ENCODE results near the gene PARD3. TPM values are rescaled to one million over a fixed set of nuclear protein-coding genes. Genes with fewer than 3 reads are reported as not detected.

Gene PARD3
- polyA plus RNA-seq, 1 donor from 2014 or later = 12.4 TPM

DNA sequence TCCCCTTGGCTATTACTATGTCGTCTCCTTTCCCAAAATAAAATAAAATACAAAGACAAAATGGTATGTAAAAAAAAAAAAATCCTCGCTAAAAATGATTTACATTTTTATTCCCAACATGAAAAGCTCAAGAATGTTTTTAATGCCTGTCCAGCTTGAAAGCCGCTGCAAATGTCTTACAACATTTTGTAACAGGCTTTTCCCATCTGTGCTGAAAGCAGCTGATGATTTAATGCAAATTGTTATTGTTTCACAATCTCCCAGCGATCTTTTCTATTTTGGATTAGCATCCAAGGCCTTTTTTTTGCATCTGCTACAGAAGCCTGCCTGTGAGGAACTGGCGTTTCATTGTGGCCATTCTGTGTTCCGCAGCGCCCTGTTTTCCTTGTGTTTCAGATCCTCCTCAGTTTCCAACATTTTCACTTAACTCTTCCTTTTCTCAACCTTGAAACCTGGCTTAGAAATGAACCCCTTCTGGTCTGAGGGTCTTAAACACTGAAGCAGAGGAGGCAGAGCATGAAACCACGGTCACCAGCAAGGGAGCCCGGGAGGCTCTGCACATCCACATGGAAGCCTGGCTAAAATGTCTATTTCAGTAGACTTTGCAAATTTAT, 712.1 kb downstream of the PARD3 start:
- no peaks in the 10 kb centered on the region for H3K79me2 ChIP-seq (replicated peaks; ENCODE audit: insufficient read depth, low read length)
- H3K36me3 ChIP-seq (ENCODE audit: insufficient read depth, low read length) = no peaks in the 10 kb centered on the region
- H3K27me3 ChIP-seq (ENCODE audit: insufficient read depth, low read depth, low read length) = no peaks in the 10 kb centered on the region
- no peak overlapping the region for H3K4me2 ChIP-seq (ENCODE audit: low read length)
- H3K9ac ChIP-seq (ENCODE audit: low read length) = no peak overlapping the region
- no peak overlapping the region for H2AFZ ChIP-seq (ENCODE audit: low read depth, low read length)
- H4K20me1 ChIP-seq (ENCODE audit: insufficient read depth) = no peaks in the 10 kb centered on the region
- H3F3A ChIP-seq (ENCODE audit: insufficient read depth, low read length, poor library complexity, severe bottlenecking) = no peaks in the 10 kb centered on the region
- no peak for TF ChIP-seq TAF1 (IDR thresholded peaks at IDR 0.05; ENCODE audit: low read depth)
- no peak for TF ChIP-seq RAD21 (conservative IDR thresholded peaks at IDR 0.05)
- no peaks in the 10 kb centered on the region for H3K9me2 ChIP-seq (ENCODE audit: insufficient read depth, low read length)
- no peak overlapping the region for H3K27ac ChIP-seq (ENCODE audit: low read length)
- no peak overlapping the region for H3K4me3 ChIP-seq (ENCODE audit: low read length)
- no peaks in the 10 kb centered on the region for H3K9me3 ChIP-seq (ENCODE audit: low read length)

DNA sequence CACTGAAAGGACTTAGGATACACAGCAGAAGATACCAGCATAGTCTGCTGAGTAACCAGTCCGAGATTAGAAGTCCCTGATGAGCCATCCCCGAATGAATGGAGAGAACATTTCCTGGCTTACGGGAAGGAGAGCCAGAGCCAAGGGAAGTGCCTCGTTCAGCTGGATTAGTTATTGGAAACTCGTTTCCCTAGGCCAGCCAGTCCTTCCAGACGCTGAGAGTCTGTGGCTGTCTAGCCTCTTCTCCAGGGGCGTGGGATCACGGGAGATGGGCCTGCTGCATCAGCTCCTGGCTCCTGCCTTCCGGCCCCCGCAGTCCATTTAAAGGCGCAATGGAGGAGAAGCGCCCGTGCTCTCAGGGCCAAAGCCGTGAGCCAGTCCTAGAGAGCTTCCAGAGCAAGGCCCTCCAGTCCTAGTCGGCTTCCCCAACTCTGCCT, 712.8 kb downstream of the PARD3 start:
- Histone ChIP-seq H3K4me3 (ENCODE audit: low read length) (no peak overlapping the region), H2AFZ (ENCODE audit: low read depth, low read length) (no peak overlapping the region), H3K36me3 (ENCODE audit: insufficient read depth, low read length) (no peaks in the 10 kb centered on the region), H3K9me2 (ENCODE audit: insufficient read depth, low read length) (no peaks in the 10 kb centered on the region), H4K20me1 (ENCODE audit: insufficient read depth) (no peaks in the 10 kb centered on the region), H3K9ac (ENCODE audit: low read length) (no peak overlapping the region), H3K9me3 (ENCODE audit: low read length) (no peaks in the 10 kb centered on the region), H3K27me3 (ENCODE audit: insufficient read depth, low read depth, low read length) (no peaks in the 10 kb centered on the region), H3F3A (ENCODE audit: insufficient read depth, low read length, poor library complexity, severe bottlenecking) (no peaks in the 10 kb centered on the region), H3K79me2 (replicated peaks; ENCODE audit: insufficient read depth, low read length) (no peaks in the 10 kb centered on the region), H3K27ac (ENCODE audit: low read length) (no peak overlapping the region), H3K4me2 (ENCODE audit: low read length) (no peak overlapping the region)
- no peak for TF ChIP-seq SMC3 (conservative IDR thresholded peaks at IDR 0.05; ENCODE audit: poor library complexity)
- TF ChIP-seq EZH2 (IDR thresholded peaks at IDR 0.05; ENCODE audit: borderline replicate concordance, insufficient read depth, low read length, poor library complexity, severe bottlenecking) = no peak
- no peak for TF ChIP-seq MXI1 (conservative IDR thresholded peaks at IDR 0.05; ENCODE audit: poor library complexity, severe bottlenecking)
- TF ChIP-seq EP300 (conservative IDR thresholded peaks at IDR 0.05; ENCODE audit: poor library complexity, severe bottlenecking) = no peak
- TF ChIP-seq POLR2AphosphoS5 (IDR thresholded peaks at IDR 0.05) = no peak
- TF ChIP-seq RAD21 (conservative IDR thresholded peaks at IDR 0.05) = no peak

DNA sequence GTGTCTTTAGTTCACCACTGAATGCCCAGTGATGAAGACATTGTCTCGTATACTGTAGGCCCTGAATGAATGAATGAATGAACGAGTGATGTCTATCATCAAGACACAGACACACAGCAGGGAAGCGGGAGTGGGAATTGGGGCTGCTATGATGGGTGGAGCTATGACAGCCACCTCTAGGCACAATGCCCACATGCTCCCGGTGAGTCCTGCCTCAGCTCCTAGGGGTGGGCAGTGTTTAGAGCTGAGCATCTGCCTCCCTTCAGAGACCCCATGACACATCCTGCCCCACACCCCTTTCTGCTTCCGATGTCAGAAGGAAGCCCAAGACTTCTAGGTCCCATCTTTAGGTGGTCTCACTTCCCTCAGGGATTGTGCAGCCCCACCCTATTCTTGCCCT, 714.1 kb downstream of the PARD3 start:
- H3K27ac ChIP-seq (ENCODE audit: low read length) = no peak overlapping the region
- no peak overlapping the region for H3K4me3 ChIP-seq (ENCODE audit: low read length)

More for the DNA sequence above, 714.1 kb downstream of the PARD3 start:
- Histone ChIP-seq H3F3A (ENCODE audit: insufficient read depth, low read length, poor library complexity, severe bottlenecking) (no peaks in the 10 kb centered on the region), H2AFZ (ENCODE audit: low read depth, low read length) (no peak overlapping the region), H3K79me2 (replicated peaks; ENCODE audit: insufficient read depth, low read length) (no peaks in the 10 kb centered on the region), H3K9me3 (ENCODE audit: low read length) (no peaks in the 10 kb centered on the region), H4K20me1 (ENCODE audit: insufficient read depth) (no peaks in the 10 kb centered on the region), H3K9ac (ENCODE audit: low read length) (no peak overlapping the region), H3K9me2 (ENCODE audit: insufficient read depth, low read length) (no peaks in the 10 kb centered on the region), H3K36me3 (ENCODE audit: insufficient read depth, low read length) (no peaks in the 10 kb centered on the region), H3K27me3 (ENCODE audit: insufficient read depth, low read depth, low read length) (no peaks in the 10 kb centered on the region), H3K4me2 (ENCODE audit: low read length) (no peak overlapping the region)
- TF ChIP-seq EP300 (conservative IDR thresholded peaks at IDR 0.05; ENCODE audit: poor library complexity, severe bottlenecking) = no peak
- no peak for TF ChIP-seq POLR2AphosphoS5 (IDR thresholded peaks at IDR 0.05)
- TF ChIP-seq SMC3 (conservative IDR thresholded peaks at IDR 0.05; ENCODE audit: poor library complexity) = no peak
- no peak for TF ChIP-seq TAF1 (IDR thresholded peaks at IDR 0.05; ENCODE audit: low read depth)
- no peak for TF ChIP-seq RAD21 (conservative IDR thresholded peaks at IDR 0.05)
- TF ChIP-seq, protein P1, sequence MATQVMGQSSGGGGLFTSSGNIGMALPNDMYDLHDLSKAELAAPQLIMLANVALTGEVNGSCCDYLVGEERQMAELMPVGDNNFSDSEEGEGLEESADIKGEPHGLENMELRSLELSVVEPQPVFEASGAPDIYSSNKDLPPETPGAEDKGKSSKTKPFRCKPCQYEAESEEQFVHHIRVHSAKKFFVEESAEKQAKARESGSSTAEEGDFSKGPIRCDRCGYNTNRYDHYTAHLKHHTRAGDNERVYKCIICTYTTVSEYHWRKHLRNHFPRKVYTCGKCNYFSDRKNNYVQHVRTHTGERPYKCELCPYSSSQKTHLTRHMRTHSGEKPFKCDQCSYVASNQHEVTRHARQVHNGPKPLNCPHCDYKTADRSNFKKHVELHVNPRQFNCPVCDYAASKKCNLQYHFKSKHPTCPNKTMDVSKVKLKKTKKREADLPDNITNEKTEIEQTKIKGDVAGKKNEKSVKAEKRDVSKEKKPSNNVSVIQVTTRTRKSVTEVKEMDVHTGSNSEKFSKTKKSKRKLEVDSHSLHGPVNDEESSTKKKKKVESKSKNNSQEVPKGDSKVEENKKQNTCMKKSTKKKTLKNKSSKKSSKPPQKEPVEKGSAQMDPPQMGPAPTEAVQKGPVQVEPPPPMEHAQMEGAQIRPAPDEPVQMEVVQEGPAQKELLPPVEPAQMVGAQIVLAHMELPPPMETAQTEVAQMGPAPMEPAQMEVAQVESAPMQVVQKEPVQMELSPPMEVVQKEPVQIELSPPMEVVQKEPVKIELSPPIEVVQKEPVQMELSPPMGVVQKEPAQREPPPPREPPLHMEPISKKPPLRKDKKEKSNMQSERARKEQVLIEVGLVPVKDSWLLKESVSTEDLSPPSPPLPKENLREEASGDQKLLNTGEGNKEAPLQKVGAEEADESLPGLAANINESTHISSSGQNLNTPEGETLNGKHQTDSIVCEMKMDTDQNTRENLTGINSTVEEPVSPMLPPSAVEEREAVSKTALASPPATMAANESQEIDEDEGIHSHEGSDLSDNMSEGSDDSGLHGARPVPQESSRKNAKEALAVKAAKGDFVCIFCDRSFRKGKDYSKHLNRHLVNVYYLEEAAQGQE (IDR thresholded peaks at IDR 0.05; ENCODE audit: borderline replicate concordance) = no peak
- no peak for TF ChIP-seq MXI1 (conservative IDR thresholded peaks at IDR 0.05; ENCODE audit: poor library complexity, severe bottlenecking)
- TF ChIP-seq, protein P2, sequence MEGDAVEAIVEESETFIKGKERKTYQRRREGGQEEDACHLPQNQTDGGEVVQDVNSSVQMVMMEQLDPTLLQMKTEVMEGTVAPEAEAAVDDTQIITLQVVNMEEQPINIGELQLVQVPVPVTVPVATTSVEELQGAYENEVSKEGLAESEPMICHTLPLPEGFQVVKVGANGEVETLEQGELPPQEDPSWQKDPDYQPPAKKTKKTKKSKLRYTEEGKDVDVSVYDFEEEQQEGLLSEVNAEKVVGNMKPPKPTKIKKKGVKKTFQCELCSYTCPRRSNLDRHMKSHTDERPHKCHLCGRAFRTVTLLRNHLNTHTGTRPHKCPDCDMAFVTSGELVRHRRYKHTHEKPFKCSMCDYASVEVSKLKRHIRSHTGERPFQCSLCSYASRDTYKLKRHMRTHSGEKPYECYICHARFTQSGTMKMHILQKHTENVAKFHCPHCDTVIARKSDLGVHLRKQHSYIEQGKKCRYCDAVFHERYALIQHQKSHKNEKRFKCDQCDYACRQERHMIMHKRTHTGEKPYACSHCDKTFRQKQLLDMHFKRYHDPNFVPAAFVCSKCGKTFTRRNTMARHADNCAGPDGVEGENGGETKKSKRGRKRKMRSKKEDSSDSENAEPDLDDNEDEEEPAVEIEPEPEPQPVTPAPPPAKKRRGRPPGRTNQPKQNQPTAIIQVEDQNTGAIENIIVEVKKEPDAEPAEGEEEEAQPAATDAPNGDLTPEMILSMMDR (IDR thresholded peaks at IDR 0.05; ENCODE audit: poor library complexity, severe bottlenecking) = no peak
- TF ChIP-seq EZH2 (IDR thresholded peaks at IDR 0.05; ENCODE audit: borderline replicate concordance, insufficient read depth, low read length, poor library complexity, severe bottlenecking) = no peak
